Suppressor macrophage (primary cell): Measurements from ENCODE around the gene IGFALS.
A peak's percentile ranks its signal among the peaks of the same experiment; 100 is the strongest.

Source experiments
- DNase-seq, 4 experiments: peaks; one replicate each; pipeline ENCODE4 v3.0.0-alpha.2; 2020 to 2022

Gene IGFALS

DNA sequence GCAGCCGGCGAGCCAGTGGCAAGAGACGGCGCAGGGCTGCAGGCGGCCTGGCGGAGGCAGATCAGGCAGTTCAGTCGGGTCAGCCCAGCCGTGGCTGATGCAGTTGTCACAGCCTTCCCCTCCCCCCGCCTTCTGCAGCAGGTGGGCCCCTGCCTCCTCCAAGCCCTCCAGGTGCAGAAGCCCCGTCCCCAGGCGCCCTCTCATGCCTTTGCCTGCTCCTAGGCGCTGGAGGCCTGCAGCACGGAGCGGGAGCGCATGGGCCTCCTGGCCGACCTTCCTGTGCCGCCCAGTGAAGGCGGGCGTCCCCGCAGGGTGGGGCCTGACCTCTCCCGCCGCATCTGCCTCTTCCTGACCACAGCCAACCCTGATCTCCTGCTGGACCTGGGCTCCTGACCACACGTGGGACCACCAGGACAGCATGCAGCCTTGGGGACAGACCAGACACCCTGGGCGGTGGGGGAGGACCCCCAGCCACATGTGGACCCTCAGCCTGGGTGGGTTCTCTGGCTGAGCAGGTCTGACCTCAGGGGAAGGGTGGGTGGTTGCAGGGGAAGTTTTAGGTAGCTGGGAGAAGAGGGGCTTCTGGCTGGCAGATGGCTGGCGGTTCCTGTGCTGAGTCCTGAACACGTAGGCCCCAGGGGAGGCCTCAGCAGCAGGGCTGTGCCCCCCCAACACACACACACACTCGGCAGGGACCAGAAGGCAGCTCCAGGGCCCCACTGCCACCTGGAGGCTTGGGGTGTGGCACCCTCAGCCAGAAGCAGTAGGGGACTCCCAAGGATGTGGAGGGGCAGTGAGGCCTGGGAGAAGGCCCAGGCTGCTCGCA is 17.4 kb downstream of the IGFALS start:
- no peak for DNase-seq

DNA sequence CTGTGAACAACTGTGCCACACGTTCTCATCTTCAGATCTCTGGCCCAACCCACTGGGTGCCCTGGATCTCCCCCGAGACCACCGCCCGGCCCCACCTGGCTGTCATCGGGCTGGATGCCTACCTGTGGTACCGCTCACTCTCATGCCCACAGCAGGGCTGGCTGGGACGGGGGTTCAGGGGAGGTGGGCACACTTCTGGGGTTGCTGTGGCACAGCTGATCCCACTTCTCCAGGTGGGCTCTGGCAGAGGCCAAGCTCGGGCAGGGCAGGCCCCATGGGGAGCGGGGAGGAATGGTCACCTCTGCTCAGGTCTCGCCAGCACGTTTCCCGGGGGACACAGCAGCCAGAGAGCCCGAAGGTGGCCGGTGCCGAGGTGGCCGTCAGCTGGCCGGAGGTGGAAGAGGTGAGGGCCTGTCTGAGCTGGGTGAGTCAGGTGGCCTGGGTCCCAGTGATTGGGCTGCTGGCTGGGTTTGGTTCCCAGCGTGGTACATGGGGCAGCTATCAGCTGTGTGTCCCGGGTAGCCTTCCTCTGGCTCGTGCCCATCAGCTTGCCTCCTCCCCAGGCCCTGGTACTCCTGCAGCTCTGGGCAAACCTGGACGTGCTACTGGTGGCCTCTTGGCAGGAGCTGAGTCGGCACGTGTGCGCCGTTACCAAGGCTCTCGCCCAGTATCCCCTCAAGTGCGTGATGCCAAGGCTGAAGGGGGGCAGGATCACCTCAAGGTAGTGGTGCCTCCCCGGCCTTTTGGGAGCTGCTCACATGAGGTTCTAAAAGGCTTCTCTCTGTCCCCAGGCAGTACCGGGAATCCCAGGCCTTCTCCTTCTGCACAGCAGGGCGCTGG is 18.3 kb downstream of the IGFALS start:
- no peak for DNase-seq

DNA sequence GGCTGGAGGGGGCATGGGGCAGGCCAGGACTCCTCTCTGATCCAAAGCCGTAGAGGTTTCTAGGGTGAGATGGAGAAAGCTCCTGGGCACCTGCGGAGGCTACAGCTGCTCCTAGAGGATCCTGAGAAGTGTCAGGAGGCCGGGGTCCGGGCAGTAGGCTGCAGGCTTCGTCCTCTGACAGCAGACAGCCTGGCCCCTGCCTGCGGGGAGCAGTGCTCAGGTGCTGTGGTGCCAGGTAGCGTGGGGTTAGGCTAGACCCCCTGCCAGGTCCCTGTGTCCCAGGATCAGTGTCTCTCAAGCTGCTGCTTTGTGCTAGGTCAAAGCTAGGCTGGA is 19.1 kb downstream of the IGFALS start:
- DNase-seq: no peak

DNA sequence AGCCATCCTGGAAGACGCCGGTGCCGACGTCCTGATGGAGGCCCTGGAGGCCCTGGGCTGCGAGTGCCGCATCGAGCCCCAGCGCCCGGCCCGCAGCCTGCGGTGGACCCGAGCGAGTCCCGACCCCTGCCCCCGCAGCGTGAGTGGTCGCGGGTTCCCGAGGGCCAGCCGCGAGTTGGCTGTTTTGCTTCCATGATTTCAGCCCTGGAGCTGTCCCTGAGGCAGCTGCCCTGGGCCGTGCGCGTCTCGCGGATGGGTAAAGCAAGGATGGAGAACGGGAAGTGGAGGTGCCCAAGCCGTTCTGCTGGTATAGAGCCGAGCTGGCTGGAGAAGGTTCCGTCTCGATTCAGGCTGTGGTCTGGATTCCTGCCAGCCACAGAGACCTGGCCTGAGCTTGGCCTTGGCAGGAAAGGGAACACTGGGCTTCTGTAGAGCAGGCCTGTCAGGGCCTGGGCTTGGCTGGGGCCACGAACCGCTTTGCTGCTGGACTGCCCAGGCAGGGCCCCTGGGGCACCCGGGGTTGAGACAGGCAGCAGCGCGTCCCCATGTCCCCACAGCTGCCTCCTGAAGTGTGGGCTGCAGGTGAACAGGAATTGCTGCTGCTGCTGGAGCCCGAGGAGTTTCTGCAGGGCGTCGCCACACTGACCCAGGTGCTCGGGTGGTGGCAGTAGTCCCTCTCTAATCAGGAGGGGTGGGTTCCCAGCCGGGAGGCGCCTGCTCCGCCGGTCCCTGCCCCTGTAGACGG is 19.6 kb downstream of the IGFALS start:
- peak; percentile 50 to 80 (median 68) for DNase-seq

DNA sequence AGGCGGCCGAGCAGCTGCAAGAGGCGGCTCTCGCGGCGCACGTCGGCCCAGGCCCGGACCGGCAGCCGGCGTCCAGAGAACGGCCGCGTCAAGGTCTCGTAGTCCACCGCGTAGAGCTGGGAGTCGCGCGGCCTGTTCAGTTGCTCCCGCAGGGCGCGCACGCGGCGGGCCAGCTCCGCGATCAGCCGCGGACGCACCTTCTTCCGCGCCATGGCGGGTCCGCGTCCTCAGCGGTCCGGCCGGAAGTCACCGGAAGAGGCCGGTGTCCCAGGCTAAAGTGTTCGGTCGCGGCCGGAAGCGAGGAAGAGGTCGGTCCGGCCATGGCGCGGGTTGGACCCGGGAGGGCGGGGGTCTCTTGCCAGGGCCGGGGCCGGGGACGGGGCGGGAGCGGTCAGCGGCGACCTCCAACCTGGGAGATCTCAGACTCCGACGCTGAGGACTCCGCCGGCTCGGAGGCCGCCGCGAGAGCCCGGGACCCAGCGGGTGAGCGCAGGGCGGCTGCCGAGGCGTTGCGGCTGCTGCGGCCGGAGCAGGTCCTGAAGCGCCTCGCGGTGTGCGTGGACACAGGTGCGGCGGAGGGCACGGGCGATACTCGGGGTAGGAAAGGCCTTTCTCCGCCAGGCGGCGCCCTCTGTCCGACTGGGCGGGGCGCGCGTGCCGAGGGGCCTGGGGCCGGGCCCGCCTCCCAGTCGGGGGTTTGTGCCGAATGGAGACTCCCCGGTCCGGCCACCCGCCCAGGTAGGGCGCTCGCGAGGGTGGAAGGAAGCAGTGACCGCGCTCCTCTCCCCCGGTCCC is 20.4 kb downstream of the IGFALS start, which contains the start of gene MRPS34:
Gene MRPS34, minus strand, starts transcription at position 227 of the 795 bp plus-strand sequence. Its CDS starts 15 bp downstream, at position 212.
- peak; percentile 88 to 95 (median 92) for DNase-seq

DNA sequence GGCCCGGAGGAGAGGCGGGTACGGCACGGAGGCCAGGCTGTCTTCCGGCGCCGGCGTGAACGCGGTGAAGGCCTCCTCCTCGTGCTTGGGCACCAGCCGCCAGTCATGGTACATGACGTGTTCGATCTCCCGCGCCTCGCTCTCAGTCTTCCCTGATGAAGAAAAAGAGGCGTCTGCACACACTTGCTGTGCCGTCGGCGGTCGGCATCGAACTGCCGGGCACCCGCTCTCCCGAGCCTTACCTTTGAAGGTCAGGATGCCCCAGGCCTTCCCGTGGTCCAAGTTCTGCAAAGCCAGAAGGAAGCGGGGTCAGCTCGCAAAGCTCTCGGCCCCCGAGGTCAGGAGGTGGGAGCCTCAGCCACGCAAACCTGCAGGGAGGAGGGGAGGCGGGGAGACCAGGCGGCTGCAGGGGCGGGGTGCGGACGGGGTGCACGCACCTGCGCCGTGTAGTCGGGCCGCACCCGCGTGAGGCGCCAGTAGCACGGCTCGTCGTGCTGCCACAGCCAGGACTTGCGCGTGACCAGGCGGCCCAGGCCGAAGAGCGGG is 21.1 kb downstream of the IGFALS start, which contains the start of gene EME2:
Gene EME2, plus strand, starts transcription at position 449 of the 546 bp plus-strand sequence. CDS start 418 bp downstream, outside the sequence.
- peak; percentile 1 to 61 (median 42) for DNase-seq

DNA sequence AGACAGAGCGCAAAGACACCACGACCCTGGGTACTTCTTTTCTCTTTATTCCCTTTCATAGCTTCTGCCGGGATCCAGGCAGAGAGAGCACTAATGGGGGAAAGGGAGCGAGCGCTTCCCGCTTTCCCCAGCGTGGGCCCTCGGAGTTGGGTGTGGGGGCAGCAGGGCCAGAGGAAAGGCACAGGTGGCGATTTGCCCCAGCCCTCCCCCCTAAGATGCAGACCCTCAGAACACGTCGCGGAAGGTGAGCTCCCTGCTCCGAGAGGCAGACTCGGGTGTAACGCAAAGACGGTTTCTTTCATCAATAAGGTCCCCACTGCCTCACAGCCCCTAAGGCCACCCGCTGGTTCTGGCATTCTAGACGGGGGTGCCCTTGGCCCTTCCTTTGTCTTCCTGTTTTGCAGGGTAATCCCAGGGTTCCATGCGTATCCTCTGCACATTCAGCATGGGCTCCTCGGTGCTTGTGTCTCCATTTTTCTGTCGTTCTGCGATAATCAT is 21.6 kb downstream of the IGFALS start:
- peak in 1 of 4 experiments; percentile 8 for DNase-seq

DNA sequence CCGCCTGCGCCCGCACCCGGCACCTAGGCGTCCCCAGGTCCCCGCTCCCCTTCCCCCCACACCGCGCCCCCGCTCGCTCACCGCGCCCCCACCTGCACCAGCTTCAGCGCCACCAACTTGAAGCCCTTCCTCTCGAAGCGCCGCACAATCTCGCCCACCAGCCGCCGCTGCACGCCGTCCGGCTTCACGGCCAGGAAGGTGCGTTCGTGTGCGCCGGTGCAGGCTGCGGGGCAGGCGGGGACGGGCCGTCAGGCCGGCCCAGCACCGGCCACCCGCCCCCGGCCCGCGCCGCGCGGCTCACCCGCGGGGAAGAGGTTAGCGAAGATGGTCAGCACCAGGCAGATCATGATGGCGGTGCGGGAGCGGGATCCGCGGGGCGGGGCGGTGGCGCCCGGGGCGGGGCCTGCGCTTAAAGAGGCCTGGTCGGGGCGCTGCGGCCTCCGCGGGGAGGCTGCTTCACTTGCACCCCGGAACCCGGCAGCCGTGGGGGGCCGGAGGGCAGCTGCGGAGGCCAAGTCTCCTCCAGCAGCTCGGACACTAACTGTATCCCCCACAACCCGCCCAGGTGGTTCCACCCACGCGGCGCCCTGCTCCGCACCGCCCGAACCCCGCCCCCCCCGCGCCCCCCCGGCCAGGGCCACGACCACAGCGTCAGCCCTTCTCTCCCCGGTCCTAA is 22.2 kb downstream of the IGFALS start, which contains the start of gene NME3:
Gene NME3, minus strand, starts transcription at position 356 of the 676 bp plus-strand sequence. Its CDS starts 9 bp downstream, at position 347.
- peak; percentile 73 to 91 (median 82) for DNase-seq

DNA sequence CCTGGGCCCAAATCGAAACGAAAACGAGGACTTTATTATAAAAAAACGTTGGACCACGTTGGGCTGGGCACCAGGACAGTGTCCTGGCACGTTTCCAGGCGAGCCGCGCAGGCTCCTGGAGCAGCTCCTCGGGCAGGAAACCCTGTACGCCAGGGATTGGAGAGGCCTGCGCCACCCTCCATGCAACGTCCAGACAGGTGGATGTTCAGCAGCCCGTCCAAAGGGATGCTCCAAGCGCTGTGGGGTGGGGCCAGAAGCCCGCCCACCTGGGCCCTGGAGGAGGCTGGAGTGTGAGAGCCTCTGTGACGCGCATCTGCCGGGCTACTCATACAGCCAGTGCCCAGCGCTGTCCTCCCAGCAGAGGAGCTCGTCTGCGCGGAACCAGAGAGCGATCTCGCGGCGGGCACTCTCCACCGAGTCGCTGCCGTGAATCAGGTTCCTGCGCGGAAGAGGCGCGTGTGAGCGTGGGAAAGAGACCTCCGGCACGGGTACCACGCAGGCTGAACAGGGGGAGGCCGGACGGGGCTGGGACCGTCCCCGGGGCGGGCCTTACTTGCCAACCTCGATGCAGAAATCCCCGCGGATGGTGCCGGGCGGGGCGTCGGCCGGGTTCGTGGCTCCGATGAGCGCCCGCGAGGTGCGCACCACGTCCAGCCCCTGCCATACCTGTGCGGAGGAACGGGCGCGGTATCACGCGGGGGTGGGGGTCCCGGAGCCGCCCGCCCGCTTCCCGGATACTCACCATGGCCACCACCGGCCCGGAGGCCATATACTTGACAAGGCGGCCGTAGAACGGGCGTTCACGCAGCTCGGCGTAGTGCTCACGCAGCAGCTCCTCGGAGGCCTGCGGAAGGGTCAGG is 22.9 kb downstream of the IGFALS start:
- DNase-seq: peak; percentile 6 to 50 (median 26)

DNA sequence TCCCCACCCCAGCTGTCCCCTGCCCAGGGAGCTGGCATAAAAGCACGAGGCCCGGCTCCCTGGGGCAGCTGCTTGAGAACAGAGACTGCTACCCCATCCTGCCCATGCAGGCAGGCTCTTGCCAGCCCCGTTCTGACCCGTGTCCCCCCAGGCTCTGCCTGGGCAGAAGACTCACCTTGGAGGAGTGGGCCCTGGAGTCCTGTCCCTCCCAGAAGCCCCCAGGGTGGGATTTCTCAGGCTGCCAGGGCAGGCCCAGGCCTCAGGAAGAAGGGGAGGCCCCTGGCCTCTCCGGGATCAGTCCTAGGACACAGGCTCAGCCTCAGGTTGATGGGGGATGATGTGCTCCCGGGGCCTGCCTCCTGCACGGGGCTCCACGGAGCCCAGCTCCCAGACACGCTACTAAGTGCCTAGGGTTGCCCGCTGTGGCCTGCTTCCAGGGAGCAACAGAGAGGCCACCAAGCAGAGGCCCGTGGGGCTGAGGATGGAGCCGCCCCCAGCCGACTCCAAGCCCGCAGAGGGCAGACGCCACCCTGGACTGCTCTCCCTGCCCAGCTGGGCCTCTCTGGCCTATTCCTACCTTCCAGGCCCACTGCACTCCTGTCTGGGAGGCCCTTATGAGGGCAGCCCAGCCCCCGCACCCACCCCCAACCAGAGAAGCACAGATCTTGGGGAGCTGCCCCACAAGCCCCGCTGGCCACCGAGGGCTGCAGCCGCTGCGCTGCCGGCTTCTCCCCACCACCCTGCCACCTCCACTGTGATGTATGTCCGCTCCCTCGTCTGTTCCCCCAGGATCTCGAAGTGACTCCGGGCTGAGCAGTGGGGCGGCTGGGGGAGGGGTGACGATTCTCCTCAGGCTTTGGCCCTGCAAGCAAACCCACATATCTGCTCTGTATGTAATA is 23.9 kb downstream of the IGFALS start:
- no peak for DNase-seq

DNA sequence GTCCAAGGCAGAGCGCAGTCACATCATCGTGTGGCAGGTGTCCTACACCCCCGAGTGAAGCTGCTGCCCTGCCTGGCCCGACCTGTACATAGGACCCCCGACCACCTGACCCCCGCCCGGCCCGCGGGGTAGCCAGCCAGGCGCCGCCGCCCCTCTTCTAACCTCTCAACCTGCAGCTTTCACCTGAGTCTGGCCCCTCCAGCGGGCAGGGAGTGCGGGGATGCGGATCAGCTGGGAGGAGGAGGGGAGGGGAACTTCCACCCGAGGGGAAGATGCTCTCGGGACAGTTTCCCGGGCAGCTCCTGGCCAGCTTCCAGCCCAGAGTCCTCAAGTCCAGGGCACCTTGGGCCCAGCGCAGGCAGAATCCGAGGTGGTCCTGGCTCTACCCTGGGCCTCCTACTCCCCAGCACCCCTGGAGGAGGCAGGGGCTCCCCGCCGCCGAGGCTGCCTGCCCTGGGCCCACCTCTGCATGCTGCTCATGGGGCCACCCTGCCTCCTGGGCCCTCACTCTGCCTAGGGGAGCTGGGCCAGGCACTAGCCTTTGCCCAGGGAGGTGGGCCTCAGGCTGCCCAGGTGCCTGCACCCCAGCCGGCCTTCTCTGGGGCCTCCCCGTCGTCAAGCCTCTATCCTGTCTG is 24.6 kb downstream of the IGFALS start:
- no peak for DNase-seq

DNA sequence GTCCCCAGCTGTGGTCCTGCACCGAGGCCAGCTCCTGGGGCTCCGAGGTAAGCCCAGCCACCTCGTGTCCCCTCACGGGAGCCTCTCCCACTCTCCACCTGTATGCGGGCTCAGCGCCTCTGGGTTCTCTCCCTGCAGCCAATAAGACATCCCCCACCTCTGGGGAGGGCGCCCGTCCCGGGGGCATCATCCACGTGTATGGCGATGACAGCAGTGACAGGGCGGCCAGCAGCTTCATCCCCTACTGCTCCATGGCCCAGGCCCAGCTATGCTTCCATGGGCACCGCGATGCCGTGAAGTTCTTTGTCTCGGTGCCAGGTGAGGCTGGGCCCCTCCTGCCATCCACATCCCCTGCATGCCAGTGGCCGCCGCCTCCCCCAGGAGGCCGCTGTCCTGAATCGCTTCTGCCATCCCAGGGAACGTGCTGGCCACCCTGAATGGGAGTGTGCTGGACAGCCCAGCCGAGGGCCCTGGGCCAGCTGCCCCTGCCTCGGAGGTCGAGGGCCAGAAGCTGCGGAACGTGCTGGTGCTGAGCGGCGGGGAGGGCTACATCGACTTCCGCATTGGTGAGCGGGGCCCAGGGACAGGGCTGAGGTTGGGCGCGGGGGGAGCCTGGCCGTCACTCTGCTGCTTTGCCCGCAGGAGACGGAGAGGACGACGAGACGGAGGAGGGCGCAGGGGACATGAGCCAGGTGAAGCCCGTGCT is 25.3 kb downstream of the IGFALS start:
- DNase-seq: no peak

DNA sequence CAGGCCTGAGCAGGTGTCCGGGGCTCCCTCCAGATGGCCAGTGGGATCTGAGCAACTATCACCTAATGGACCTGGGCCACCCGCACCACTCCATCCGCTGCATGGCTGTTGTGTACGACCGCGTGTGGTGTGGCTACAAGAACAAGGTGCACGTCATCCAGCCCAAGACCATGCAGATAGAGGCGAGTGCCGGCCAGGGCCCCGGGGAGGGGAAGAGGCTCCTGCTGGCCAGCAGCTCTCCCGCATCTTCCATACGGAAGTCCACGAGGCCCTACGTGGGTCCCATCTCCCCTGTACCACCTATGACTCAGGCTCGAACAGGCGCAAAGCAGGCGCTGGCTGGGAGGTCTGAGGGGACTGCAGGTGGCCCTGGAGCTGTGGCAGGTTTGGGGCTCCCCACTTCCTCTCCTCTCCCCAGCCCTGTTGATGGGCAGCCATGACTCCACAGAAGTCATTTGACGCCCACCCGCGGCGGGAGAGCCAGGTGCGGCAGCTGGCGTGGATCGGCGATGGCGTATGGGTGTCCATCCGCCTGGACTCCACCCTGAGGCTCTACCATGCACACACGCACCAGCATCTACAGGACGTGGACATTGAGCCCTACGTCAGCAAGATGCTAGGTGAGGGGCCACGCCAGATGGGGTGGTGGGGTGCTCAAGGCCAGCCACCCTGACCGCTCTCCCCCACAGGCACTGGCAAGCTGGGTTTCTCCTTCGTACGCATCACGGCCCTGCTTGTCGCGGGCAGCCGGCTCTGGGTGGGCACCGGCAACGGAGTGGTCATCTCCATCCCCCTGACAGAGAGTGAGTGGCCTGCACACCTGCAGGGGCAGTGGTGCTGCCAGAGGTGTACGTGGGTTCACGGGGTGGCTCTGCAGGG is 26.1 kb downstream of the IGFALS start:
- no peak for DNase-seq

DNA sequence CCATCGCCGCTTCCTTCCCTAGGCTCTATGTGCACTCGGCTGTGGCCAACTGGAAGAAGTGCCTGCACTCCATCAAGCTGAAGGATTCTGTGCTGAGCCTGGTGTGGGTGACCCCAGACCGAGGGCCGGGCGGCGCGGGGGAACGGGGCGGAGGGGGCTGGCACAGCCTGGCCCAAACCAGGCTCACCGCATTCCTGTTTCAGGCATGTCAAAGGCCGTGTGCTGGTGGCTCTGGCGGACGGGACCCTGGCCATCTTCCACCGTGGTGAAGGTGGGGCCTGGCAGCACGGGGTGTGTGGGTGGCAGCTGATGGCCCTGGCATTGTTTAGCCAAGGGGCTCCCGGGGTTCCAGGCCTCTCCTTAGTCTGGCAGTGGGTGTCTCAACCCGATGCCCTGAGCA is 26.8 kb downstream of the IGFALS start:
- DNase-seq: no peak

DNA sequence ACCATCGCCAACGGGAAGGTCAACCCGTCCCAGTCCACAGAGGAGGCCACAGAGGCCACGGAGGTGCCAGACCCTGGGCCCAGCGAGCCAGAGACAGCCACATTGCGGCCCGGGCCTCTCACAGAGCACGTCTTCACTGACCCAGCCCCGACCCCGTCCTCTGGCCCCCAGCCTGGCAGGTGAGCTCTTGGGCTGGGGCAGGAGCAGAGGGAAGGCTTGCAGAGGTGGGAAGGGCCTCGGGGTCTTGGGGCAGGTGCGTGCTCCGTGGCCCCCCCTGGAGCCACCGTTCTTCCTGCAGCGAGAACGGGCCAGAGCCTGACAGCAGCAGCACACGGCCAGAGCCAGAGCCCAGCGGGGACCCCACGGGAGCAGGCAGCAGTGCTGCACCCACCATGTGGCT is 27.3 kb downstream of the IGFALS start:
- no peak for DNase-seq

DNA sequence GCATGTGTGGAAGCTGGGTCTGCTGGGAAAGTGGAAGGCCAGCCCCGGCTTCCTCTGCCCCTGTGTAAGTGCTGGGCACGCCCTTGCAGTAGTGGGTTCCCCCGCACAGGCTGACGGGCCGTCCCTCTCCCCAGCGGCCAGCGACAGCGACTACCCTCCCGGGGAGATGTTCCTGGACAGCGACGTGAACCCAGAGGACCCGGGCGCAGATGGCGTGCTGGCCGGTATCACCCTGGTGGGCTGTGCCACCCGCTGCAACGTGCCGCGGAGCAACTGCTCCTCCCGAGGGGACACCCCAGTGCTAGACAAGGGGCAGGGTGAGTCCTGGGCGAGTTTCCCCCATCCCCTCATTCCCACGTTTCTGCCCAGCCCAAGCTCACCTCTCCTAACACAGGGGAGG is 27.7 kb downstream of the IGFALS start:
- no peak for DNase-seq
